Stimulated activated naive CD8-positive, alpha-beta T cell treated with anti-CD3 and anti-CD28 coated beads, Interleukin-15, Interleukin-2, amounts not matched to agents 100 U/mL and 50 U/mL, for 24 hours (primary cell): Measurements from ENCODE around the gene PTGS1.
"Not testable (repeated sequence)": the region's sequence is repeated elsewhere in the genome, so short reads cannot be mapped to it uniquely, and the experiment has no call there.

ENCODE experiments used
- ATAC-seq: fragments of 150-1000 bp; cut with Tn5 transposase; one replicate; pipeline ENCODE4 v1.10.0; 2021
- DNase-seq: peaks from one replicate; pipeline ENCODE4 v3.0.0; 2021

Gene PTGS1

GRCh38 chr9:122398371-122398924, 27.6 kb downstream of the PTGS1 start:
- DNase-seq (no peak), ATAC-seq (no peak)

GRCh38 chr9:122401896-122402295, 31.1 kb downstream of the PTGS1 start:
- ATAC-seq, result no peak
- no peak for DNase-seq

DNA sequence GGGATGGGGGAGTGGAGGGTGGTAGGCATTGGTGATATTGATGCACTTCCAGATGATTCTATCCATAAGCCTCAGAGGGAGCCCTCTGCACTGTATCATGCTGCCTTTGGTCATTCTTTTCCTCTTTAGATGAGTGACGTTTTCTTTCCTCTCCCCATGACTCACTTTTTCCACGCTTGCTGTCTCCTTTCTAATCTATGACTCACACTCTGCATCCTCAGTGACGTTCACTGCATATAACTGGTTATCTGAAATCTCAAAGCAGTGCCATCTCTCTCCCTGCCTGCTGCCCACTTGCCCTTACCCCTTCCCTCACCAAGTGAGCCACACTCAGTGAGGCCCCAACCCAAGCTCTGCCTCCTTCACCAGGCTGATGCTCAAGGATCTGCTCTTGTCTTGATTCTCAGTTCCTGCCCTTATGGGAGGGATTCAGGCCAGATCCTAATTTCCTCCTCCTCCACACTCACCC, 31.6 kb downstream of the PTGS1 start:
- peak; percentile 96 for ATAC-seq

DNA sequence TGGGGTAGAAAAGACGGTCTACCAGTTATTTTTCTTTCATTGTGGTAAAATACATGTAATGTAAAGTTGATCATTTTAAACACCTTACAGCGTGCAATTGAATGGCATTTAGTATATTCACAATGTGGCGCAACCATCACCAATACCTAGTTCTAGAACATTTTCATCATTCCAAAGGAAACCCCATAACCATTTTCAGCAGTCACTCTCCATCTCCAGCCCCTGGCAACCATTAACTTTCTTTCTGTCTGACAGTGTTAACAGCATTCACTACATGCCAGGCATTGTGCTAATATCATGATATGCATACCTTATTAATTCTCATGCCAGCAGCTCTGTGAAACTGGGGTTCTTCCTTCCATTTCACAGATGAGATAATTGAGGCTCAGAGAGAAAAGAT, 32.0 kb downstream of the PTGS1 start:
- DNase-seq (no peak), ATAC-seq (no peak)

More for the DNA sequence above, 31.6 kb downstream of the PTGS1 start:
- peak; percentile 60 for DNase-seq

- DNase-seq, result no peak
- ATAC-seq, result no peak
Observed at GRCh38 chr9:122403381-122404000, 32.7 kb downstream of the PTGS1 start.

GRCh38 chr9:122405304-122406069, 34.7 kb downstream of the PTGS1 start:
- DNase-seq, ATAC-seq: not testable (repeated sequence)

- ATAC-seq (no peak), DNase-seq (no peak)
Observed at GRCh38 chr9:122406070-122406890, 35.5 kb downstream of the PTGS1 start.

- not testable (repeated sequence) for DNase-seq, ATAC-seq
Observed at GRCh38 chr9:122414108-122414507, 43.3 kb downstream of the PTGS1 start.

GRCh38 chr9:122418016-122418415, 47.2 kb downstream of the PTGS1 start:
- ATAC-seq (no peak), DNase-seq (no peak)

DNA sequence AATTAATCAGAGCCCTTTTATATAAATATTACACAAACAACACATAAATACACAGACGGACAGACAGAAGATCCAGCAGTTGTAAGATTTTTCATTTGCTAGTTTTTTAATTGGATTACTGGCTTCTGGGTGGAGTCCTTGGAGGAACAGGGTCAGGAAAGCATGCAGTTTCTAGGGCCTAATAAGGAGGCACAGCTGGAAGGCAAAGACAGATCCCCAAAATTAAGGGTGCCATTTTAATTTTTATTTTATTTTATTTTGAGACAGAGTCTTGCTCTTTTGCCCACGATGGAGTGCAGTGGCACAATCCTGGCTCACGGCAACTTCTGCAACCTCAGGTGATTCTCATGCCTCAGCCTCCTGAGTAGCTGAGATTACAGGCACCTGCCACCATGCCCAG, 49.5 kb downstream of the PTGS1 start:
- no peak for DNase-seq
- no peak for ATAC-seq

GRCh38 chr9:122425087-122425486, 54.3 kb downstream of the PTGS1 start:
- DNase-seq, result no peak
- no peak for ATAC-seq

DNA sequence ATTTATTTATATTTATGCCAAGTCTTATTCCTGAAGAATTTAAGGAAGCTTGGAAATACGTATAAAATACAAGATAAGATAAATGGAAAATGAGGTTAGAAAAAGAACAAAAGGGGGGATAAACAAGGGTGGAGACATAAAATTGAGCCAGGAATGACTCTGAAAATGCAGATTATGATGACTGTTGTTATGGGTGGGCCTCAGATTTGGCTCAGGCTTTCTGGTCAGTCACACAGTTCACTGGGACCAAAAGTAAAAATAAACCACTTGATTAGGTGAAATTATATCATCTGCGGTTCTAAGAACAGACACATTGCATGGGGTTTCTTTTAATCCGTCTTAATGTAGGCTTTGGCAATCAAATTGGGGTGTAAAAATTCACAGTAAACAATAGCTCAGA, 55.9 kb downstream of the PTGS1 start:
- DNase-seq (no peak), ATAC-seq (no peak)

GRCh38 chr9:122442568-122442967, 71.7 kb downstream of the PTGS1 start:
- no peak for ATAC-seq
- no peak for DNase-seq

GRCh38 chr9:122444041-122444733, 73.4 kb downstream of the PTGS1 start:
- DNase-seq, result no peak
- ATAC-seq, result no peak
